HL-60 (cell line): ENCODE measurements around the gene ATP8A2.

Source experiments
- DNase-seq, 2 experiments: peaks; one replicate each; pipeline ENCODE4 v3.0.0-alpha.2; 2010 to 2020; ENCODE audit warnings: low read depth in 1 of 2, low spot score in 1 of 2
- H3K27ac ChIP-seq: fragments of 250-450 bp; sonication (Bioruptor Pico); replicated peaks from 2 replicates; pipeline ENCODE4 v1.5.1; 2020; ENCODE audit warnings: mild to moderate bottlenecking, moderate library complexity
- H3K27me3 ChIP-seq: fragments of 250-450 bp; sonication (Bioruptor Pico); 2 replicates; pipeline ENCODE4 v1.5.1; 2021; ENCODE audit warnings: mild to moderate bottlenecking, moderate library complexity; ENCODE audit not compliant: insufficient read depth, poor library complexity, severe bottlenecking
- H3K4me3 ChIP-seq: replicated peaks from 2 replicates; pipeline ENCODE4 v1.5.1; 2011; ENCODE audit warnings: mild to moderate bottlenecking, control low read depth, low read length; ENCODE audit not compliant: insufficient read depth
- GABPA ChIP-seq: IDR thresholded peaks from 2 replicates; pipeline ENCODE4 v1.6.1; 2012; ENCODE audit warnings: low read depth
- POLR2AphosphoS5 ChIP-seq: IDR thresholded peaks from 2 replicates; pipeline ENCODE4 v1.6.1; 2012; ENCODE audit warnings: low read depth
- SPI1 ChIP-seq: IDR thresholded peaks from 2 replicates; pipeline ENCODE4 v1.6.1; 2012; ENCODE audit warnings: low read depth, mild to moderate bottlenecking, borderline replicate concordance
- TF ChIP-seq, protein P1 (sequence below): IDR thresholded peaks from one replicate; pipeline ENCODE4 v1.5.1; 2011; ENCODE audit warnings: low read length, control low read depth, inconsistent platforms; ENCODE audit not compliant: insufficient read depth
- TF ChIP-seq, protein P2 (sequence below): IDR thresholded peaks from 2 replicates; pipeline ENCODE4 v1.6.1; 2012; ENCODE audit warnings: low read depth; ENCODE audit not compliant: insufficient replicate concordance

ATP8A2 gene

DNA sequence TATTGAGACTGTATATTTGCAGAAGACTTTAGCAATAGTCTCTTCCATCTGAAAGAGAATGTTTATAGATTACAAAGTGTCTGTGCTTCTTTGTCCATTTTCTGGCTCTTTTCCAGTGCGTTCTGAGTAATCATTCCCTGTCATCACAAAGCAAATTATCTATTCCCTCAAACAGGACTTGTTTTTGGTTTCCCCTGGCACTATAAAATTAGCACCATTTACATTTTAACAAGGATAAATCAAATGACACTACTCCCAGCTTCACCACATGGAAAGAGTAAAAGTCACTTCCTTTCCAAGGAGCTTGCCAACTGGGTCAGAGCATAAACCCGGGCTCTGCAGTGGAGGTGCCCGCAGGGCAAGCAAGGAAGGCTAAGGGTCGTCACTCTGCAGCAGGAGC is 591.9 kb downstream of the ATP8A2 start:
- TF ChIP-seq, protein P1, sequence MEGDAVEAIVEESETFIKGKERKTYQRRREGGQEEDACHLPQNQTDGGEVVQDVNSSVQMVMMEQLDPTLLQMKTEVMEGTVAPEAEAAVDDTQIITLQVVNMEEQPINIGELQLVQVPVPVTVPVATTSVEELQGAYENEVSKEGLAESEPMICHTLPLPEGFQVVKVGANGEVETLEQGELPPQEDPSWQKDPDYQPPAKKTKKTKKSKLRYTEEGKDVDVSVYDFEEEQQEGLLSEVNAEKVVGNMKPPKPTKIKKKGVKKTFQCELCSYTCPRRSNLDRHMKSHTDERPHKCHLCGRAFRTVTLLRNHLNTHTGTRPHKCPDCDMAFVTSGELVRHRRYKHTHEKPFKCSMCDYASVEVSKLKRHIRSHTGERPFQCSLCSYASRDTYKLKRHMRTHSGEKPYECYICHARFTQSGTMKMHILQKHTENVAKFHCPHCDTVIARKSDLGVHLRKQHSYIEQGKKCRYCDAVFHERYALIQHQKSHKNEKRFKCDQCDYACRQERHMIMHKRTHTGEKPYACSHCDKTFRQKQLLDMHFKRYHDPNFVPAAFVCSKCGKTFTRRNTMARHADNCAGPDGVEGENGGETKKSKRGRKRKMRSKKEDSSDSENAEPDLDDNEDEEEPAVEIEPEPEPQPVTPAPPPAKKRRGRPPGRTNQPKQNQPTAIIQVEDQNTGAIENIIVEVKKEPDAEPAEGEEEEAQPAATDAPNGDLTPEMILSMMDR = no peak
- TF ChIP-seq POLR2AphosphoS5 (no peak), SPI1 (no peak), GABPA (no peak)
- TF ChIP-seq, protein P2, sequence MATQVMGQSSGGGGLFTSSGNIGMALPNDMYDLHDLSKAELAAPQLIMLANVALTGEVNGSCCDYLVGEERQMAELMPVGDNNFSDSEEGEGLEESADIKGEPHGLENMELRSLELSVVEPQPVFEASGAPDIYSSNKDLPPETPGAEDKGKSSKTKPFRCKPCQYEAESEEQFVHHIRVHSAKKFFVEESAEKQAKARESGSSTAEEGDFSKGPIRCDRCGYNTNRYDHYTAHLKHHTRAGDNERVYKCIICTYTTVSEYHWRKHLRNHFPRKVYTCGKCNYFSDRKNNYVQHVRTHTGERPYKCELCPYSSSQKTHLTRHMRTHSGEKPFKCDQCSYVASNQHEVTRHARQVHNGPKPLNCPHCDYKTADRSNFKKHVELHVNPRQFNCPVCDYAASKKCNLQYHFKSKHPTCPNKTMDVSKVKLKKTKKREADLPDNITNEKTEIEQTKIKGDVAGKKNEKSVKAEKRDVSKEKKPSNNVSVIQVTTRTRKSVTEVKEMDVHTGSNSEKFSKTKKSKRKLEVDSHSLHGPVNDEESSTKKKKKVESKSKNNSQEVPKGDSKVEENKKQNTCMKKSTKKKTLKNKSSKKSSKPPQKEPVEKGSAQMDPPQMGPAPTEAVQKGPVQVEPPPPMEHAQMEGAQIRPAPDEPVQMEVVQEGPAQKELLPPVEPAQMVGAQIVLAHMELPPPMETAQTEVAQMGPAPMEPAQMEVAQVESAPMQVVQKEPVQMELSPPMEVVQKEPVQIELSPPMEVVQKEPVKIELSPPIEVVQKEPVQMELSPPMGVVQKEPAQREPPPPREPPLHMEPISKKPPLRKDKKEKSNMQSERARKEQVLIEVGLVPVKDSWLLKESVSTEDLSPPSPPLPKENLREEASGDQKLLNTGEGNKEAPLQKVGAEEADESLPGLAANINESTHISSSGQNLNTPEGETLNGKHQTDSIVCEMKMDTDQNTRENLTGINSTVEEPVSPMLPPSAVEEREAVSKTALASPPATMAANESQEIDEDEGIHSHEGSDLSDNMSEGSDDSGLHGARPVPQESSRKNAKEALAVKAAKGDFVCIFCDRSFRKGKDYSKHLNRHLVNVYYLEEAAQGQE = no peak
- Histone ChIP-seq H3K4me3 (no peak overlapping the region), H3K27ac (no peak overlapping the region), H3K27me3 (no peaks in the 10 kb centered on the region)
- no peak for DNase-seq

DNA sequence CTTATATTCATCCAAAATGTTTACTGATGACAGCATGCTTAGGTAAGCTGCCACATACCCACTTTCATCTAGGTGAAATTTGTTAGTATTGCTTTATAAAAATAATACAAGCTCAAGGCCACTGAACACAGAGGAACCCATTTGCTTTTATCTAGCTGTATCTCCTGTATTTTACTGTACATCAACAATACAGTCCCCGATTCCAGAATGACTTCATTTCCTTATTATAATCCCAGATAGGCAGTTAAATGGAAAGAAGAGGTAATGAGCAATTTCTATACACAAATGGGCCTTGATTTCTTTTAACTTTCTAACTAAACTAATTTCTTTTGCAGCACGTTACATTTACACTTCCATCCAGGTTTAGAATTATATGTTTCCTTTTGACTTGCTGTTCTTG is 593.8 kb downstream of the ATP8A2 start:
- Histone ChIP-seq H3K4me3 (no peak overlapping the region), H3K27me3 (peaks cover 2% of the 10 kb centered on the region), H3K27ac (no peak overlapping the region)
- no peak for DNase-seq
- TF ChIP-seq GABPA = no peak
- TF ChIP-seq, protein P2 = no peak
- TF ChIP-seq POLR2AphosphoS5 = no peak
- no peak for TF ChIP-seq SPI1
- TF ChIP-seq, protein P1 = no peak

DNA sequence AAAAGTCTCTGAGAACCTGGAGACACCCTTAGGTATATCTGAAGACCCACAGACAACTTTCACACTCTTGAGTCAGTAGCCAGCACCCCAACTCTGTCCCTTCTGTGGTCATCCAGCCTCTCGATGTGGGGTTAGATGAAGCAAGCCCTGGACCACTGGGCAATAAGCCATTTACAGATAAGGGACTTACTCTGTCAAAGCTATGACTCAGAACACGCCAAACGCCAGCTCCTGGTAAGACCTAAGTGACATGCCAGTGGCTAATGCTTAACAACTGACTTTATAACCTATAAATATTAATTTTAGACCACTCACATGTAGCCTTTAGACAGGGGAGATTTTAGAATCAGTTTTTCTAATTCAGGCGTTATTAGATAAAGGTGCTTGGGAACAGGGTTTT is 594.3 kb downstream of the ATP8A2 start:
- peaks cover 2% of the 10 kb centered on the region for H3K27me3 ChIP-seq
- no peak for TF ChIP-seq POLR2AphosphoS5
- TF ChIP-seq, protein P2 = no peak
- TF ChIP-seq SPI1 = no peak
- TF ChIP-seq GABPA = no peak
- TF ChIP-seq, protein P1 = no peak
- no peak for DNase-seq

More for the DNA sequence above, 594.3 kb downstream of the ATP8A2 start:
- no peak overlapping the region for H3K27ac ChIP-seq
- H3K4me3 ChIP-seq = no peak overlapping the region
